Posterior vena cava (tissue), 2 donors: Measurements from ENCODE around the gene GLRX. TPM values are rescaled to one million over a fixed set of nuclear protein-coding genes. Genes with fewer than 3 reads are reported as not detected.
"Not testable (repeated sequence)": the region's sequence is repeated elsewhere in the genome, so short reads cannot be mapped to it uniquely, and the experiment has no call there.

Experiments used
- DNase-seq: peaks from one replicate; pipeline ENCODE4 v3.0.0-alpha.2; 2020; ENCODE audit warnings: low spot score
- intact Hi-C, 2 donors: fragments of 100-400 bp; cut with DNase I; formaldehyde crosslinking; loops; one replicate each; pipeline versions ENCODE4 v1.14.1 to v1.14.2; 2022 to 2023
- total RNA-seq, 2 donors: library from RNA; stranded (reverse); fragmentation: NEBNext Ultra II Directional; extraction: Animal tissue kit (Norgen Biotek cat#: 25700); gene quantifications; one replicate each; pipeline ENCODE4 v1.2.1, GENCODE V29; 2021
- donor health status: DM: yes; HTN: yes; CAD: no.
- donor health status: DM: yes; HTN: yes; CAD: no.

Gene GLRX
- total RNA-seq, 2 donors from 2014 or later = 31.0 to 52.5 TPM

DNA sequence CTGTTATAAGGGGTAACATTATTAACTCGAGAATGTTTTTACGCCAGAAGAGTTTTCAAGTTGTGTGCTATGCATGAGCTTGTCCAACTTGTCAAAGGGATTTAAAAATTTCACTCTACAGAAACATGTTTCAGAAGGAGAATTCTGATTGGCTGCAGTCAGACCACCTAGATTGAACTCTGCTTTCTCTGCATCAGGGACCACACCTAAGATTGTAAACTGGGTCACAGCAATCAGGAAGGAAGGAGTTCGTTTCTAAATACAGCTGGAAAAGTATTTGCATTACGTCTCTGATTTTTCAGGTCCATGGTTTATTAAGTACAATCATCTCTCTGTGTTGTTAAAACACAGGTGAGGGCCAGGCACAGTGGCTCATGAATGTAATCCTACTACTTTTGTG, 5.8 kb downstream of the GLRX start:
- intact Hi-C loops = no loop called here
- DNase-seq = no peak

DNA sequence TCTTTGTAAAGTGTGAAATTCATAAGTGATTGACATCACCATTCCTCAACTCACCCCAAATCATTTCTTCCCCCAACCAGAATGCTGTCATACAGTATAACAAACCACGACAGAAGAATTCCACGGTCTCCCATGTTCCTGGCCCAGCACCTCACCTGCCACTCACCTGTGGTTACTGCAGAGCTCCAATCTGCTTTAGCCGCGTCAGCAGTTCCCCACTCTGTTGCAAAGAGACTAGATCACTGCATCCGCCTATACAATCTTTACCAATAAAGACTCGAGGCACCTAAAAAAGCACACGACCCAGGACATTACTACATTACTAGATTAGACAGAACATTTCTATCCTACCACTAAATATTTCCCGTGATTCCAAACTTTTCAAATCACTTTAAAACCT, 6.2 kb downstream of the GLRX start:
- intact Hi-C loops = no loop called here

DNA sequence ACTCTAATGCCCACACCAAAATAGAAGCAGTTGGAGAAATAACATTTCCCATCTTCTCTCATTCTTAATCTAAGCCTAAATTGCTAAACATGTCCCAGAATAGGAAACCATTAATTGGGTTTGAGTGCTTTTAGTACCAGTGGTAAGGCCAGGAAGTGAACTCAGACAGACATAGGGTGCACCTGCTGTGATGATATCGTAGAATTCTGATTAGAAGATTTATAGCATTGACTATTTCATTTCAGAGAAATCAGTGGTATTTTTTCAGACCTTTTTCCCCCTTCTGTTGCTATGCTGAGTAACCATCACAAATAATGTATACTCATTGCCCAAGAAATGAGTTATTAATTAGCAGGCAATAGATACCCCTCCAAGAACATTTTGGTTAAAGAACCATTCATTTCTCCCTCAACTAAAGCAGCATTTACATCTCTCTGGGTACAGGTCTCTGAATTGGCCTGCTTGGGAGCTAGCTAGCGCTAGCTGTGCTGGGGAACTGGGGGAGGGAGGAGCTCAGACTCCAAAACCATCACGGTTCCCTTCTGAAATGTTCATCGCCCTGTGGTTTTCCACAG, 7.3 kb downstream of the GLRX start:
- intact Hi-C loops = no loop called here

More for the DNA sequence above, 6.2 kb downstream of the GLRX start:
- no peak for DNase-seq

DNA sequence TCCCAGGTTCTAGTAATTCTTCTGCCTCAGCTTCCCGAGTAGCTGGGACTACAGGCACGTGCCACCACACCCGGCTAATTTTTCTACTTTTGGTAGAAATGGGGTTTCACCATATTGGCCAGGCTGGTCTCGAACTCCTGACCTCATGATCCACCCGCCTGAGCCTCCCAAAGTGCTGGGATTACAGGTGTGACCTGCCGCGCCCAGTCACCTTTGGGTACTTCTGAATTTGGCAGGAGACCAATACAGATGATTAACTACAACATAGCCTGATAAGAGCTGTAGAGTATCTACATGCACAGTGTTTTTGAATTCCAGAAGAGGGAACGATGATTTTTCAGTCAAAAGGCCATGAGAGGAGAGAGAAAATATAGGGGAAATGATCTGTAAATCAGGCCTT, 9.5 kb downstream of the GLRX start:
- intact Hi-C loops = loop anchor here in 1 of 2 donors (2.0 kb wide), 1 partner anchor 80 kb away; no protein-coding TSS in a partner anchor
- DNase-seq = not testable (repeated sequence)

More for the DNA sequence above, 7.3 kb downstream of the GLRX start:
- no peak for DNase-seq

DNA sequence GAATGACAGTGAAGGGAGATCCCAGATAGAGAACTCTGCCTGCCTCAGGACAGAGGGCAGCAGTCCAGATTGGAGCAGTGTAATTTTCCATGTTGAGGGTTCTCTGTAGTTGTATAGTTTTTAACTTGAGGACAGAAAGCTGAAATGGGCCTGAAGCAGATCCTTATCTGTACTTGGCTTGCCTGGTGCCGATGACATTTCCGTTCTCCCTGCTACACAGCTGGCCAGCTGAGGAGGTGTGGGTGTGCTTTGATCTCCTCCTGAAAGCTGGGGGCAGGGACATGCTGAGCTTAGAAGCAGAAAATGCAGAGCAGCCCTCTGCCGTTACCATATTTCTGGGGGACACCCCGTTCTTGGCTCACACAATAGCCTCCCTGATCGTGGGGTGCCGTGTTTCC, 10.5 kb downstream of the GLRX start:
- intact Hi-C loops = loop anchor here in 1 of 2 donors (2.0 kb wide), 1 partner anchor 79 kb away; no protein-coding TSS in a partner anchor
- DNase-seq = peak; percentile 68

DNA sequence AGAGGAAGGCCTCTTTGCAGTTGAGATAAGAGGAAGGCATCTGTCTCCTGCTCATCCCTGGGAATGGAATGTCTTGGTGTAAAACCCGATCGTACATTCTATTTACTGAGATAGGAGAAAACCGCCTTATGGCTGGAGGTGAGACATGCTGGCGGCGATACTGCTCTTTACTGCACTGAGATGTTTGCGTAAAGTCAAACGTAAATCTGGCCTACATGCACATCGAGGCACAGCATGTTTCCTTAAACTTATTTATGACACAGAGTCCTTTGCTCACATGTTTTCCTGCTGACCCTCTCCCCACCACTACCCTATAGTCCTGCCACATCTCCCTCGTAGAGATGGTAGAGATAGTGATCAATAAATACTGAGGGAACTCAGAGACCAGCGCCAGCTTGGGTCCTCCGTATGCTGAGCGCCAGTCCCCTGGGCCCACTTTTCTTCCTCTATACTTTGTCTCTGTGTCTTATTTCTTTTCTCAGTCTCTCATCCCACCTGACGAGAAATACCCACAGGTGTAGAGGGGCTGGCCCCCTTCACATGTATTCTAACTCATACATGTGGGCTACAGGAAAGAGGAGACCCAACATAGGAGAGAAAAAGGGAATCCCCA, 11.0 kb downstream of the GLRX start:
- not testable (repeated sequence) for DNase-seq
- intact Hi-C loops = loop anchor here in 1 of 2 donors (2.0 kb wide), 1 partner anchor 79 kb away; no protein-coding TSS in a partner anchor

DNA sequence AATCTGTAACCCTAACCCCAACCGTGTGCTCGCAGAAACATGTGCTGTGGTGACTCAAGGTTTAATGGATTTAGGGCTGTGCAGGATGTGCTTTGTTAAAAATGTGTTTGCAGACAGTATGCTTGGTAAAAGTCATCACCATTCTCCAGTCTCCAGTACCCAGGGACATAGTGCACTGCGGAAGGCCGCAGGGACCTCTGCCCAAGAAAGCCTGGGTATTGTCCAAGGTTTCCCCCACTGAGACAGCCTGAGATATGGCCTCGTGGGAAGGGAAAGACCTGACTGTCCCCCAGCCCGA, 11.5 kb downstream of the GLRX start:
- DNase-seq, intact Hi-C loops: not testable (repeated sequence)

DNA sequence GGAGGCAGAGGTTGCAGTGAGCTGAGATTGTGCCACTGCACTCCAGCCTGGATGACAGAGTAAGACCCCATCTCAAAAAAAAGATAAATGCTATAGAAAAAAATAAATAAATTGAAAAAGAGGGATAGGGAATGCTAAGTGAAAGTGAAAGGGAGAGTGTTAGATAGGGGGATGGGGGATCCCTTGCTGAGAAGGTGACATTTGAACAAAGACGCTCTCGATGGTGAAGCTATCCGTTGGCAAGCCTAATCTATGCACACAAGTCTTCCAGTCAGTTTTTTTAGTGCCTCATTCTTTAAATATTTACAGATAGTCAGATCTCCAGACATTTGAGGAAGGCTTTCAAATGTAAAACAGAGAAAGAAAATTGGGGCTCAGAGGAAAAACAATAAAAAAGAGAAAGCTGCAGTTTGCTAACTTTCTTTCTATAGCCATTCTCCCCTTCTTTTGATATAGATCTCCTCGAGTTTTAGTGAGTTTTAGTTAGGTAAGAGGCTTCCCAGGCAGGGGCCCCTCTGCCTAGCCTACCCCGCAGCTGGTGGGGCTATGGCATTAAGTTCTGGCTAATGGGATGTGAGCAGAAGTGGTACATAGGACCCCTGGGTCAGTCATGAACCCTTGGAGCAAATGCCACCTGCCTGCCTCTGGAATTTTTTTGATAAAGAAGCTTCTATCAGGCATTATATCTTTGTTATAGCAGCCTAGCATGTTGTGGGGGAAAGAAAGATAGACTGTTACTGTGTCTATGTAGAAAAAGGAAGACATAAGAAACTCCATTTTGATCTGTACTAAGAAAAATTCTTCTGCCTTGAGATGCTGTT, 12.0 kb downstream of the GLRX start:
- DNase-seq = peak; percentile 38
- intact Hi-C loops = no loop called here

DNA sequence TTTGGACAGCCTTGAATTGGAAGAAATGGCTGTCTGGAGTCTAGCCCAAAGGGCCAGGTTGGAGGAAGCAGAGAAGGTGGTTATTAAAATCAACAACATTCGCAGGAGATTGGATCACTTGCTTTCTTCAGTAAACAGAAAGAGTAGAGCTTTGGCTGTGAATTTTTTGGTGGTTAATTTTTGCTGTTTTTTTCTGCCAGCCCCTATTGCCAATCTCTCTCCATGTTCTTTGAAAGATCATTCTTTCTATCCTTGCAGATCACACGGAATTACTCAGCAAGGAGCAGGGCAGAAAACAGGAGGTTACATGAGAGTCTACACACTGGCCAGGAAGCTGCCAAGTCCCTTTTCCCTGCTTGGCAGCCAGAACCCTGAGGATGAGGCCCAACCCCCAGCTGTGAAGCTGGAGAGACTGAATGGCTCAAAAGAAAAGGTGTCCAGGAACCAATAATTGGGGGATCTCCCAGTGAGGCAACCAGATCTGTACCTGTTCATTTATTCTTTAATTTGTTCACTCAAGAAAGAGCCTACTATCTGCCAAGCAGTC, 13.0 kb downstream of the GLRX start:
- peak; percentile 73 for DNase-seq

DNA sequence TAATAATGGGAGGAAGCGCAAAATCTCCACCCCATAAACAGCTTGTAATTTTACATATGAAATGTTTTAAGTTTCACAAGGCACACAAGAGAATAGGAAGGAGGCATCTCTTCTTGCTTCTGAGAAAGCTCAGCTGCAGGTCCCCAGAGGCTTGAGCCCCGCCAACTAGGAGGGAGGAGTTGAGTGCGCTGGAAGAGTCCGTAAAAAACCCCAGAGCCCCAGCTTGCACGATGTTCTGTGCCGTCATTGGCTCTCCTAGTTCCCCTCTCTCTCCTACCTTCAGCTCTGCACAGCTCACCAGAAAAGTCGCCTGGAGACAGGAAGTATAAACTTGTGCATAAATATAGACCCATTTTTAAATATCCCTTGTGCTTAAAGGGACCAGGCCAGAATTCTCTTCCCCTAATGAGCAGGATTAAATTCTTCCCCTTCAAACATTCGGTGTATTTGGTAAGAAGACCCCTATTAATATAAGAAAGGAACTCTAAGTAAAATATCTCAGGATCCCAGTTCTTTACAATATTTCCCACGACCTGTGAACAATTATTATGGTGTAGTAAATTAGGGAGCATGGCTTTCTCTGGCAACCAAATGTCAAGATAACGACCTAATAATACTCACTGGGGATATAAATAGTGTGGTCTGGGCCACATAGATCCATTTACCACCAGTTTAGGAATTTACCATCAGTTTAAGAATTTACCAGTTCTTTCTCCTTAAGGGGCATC, 13.7 kb downstream of the GLRX start:
- intact Hi-C loops = no loop called here
- peak; percentile 94 for DNase-seq

More for the DNA sequence above, 13.0 kb downstream of the GLRX start:
- intact Hi-C loops = no loop called here

DNA sequence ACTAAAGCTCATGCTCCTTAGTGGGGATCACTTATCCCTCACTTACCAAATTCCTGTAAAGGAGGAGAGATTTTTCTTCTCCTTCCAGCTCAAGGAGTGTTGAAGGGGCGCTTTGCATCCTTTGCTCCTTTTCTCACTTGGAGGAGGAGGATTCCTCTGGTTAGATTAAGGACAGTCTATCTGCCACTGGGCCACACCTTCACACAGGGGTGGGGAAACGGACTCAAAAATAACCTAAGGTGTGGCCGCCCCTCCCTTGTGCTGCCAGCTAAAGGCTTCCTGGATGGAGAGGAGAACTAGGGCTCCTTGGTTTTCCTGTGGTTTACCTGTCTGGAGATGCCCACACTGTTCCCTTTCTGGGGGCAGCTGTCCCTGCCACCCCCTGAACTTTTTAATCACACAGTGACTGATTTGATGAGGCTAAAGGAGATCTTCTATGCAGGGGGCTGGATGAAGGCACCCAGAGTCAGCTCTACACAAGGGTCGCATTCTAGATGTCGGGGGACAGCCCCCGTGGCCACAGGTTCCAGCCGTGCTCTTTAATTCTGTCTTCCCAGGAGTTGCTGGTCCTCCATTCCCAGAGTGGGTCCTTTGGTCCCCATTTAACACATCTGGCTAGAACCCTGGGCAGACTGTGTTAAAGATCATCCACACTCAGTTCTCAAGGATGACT, 14.4 kb downstream of the GLRX start:
- intact Hi-C loops = no loop called here
- DNase-seq = peak; percentile 38

DNA sequence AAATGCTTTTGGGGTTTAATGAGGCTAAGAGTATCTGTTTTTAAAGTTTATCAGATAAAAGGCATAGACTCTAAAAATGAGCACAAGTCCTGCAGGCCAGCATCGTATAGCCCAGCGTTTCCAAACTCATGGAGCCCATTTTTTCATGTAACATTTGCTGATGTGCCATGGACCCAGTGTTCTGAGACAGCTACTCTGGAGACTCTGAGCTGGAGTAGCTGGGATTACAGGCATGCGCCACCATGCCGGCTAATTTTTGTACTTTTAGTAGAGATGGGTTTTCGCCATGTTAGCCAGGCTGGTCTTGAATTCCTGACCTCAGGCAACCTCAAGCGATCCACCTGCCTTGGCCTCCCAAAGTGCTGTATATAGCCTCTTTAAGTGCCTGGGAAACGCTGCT, 15.8 kb downstream of the GLRX start:
- intact Hi-C loops = no loop called here
- no peak for DNase-seq

DNA sequence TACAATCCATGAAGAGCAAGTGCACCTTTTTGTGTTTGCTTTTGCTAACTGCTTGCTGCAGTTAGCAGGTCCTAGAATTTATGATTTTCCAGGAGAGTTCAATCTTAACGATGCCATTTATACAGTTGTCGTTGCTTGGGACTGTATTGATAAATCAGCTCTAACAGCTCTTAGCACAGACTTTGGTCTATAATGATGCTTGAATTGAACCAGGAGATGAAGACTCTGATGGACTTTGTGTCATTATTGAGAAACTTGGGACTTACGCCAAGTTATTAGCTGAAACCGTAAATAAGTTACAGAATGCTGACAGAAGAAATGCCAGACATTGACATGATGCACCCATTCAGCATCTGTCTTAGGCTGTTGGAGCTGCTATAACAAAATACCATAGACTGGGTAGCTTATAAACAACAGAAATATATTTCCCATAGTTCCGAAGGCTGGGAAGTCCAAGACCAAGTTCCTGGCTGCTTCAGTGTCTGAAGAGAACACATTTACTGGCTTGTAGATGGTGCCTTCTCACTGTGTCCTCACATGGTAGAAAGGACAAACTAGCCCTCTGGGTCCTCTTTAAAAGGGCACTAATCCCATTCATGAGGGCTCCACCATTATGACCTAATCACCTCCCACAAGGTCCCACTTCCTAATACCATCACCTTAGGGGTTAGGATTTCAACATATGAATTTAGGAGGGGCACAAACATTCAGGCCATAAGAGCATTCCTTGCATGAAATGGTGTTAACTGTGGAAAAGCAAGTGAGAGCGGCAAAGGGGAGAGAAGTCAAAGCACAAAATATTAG, 17.6 kb downstream of the GLRX start:
- no peak for DNase-seq
- intact Hi-C loops = no loop called here

DNA sequence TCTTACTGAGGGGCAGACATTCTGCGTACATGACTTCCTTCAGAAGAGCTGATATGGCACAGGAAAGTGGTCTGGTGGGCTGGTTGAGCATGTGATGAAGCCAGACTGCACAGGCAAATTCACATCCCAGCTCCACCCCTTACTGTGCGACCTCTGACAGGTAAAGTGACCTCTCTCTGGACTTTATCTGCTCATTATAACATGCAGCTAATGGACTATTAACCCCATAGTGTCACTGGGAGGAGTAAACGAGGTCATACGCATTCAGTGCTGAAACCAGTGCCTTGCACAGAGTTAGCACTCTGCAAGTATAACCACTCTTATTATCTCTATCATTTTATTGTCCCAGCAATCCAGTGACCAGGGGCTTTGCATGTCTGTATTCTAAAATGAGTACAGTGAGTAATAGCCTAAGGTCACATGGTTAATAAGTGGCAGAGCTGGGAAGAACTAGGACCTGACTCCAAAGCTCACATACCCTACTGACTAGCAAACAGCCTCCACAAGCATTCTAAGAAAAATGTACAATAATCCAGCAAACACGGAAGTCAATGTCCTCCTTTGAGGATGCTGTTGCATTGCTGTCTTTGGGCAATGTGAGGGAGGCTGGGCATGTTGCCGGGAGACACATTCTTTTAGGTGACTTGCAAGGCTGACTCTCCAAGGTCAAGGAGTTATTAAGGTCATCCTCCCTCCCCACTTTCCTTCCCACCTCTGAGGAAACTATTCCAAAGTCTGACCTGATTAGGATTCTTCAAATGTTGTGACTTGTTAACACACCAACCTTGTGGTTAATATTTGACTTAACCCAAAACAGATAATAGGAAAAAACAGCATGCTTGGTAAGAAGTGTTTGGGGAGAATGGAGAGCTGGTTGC, 19.0 kb downstream of the GLRX start:
- intact Hi-C loops = no loop called here
- peak; percentile 32 for DNase-seq

DNA sequence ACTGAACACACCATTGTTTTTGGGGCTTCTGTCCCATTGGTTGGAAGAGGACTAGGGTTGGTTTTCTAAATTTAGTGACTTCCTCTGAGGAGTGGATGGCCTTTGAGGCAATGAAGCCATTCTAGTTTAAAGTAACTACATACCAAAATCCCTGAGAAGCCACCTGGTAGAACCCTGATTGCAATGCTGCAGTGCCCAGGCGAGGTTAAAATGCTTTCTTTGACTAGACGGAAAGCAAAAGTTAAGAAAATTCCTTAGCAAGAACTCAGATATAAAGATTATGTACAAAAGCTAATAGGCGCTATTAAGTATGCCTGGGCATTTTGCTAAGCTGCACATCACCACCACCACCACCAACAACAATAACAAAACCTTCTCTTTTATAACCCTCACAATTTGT, 20.6 kb downstream of the GLRX start:
- intact Hi-C loops = no loop called here
- no peak for DNase-seq

DNA sequence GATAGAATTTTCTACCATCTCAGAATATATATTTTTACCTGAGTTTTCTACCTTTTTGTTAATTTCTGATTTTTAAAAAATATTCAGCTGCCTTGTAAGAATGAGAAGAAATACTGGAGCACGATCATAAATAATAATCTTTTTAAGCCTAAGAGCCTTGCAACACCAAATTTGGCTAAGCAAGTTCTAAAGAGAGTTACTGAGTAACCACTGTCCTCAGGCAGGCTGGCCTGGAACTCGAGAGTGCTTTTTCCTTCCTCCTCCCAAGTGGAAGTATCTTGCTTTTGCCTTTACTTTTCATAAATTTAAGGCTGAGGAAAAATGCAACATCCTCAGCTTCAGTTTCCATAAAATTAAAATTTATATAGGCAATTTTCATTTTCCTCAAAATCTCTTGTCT, 21.0 kb downstream of the GLRX start:
- intact Hi-C loops = no loop called here

DNA sequence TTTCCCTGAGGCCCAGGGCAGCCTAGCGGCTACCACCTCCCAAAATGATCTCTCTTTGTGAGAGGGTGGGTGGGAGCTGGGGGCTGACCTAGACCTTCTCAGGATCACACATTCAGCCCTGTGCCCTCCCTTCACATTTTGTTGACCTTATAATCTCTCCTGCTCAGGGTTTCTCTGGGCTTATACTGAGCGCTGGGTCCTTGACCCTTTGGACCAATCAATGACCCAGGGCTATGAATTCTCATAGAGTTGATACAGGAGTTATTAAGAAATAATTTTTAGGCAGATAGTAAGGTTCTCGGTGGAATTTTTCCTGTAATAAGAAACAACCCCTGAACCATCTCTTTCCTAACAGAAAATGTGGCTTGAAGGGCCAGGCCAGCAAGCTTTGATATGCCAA, 22.0 kb downstream of the GLRX start:
- no peak for DNase-seq
- intact Hi-C loops = no loop called here

More for the DNA sequence above, 21.0 kb downstream of the GLRX start:
- DNase-seq = no peak
